Type B pancreatic cell (in vitro differentiated cells): Measurements from ENCODE around the gene EIF4G3. TPM values are rescaled to one million over a fixed set of nuclear protein-coding genes. Genes with fewer than 3 reads are reported as not detected.

Source experiments
- DNase-seq: peaks from one replicate; pipeline ENCODE4 v3.0.0; 2021; ENCODE audit warnings: mixed read lengths; ENCODE audit not compliant: unreplicated experiment; ENCODE audit errors: extremely low spot score
- H3K27ac Mint-ChIP-seq: 2 replicates; pipeline ENCODE4 v1.8.0; 2021; ENCODE audit warnings: mild to moderate bottlenecking, mixed read lengths
- H3K27me3 Mint-ChIP-seq: 2 replicates; pipeline ENCODE4 v1.8.0; 2021; ENCODE audit warnings: mixed read lengths
- H3K36me3 Mint-ChIP-seq: 2 replicates; pipeline ENCODE4 v1.8.0; 2021; ENCODE audit warnings: mixed read lengths
- H3K4me1 Mint-ChIP-seq: one replicate; pipeline ENCODE4 v1.8.0; 2021; ENCODE audit warnings: mixed read lengths; ENCODE audit not compliant: unreplicated experiment
- H3K4me3 Mint-ChIP-seq: 2 replicates; pipeline ENCODE4 v1.8.0; 2021; ENCODE audit warnings: mild to moderate bottlenecking, mixed read lengths
- H3K9me3 Mint-ChIP-seq: 2 replicates; pipeline ENCODE4 v1.8.0; 2021; ENCODE audit warnings: mixed read lengths
- total RNA-seq: library from RNA; stranded (reverse); gene quantifications from 2 replicates; pipeline ENCODE4 v1.2.1, GENCODE V29; 2021; ENCODE audit warnings: low replicate concordance
- TF ChIP-seq, protein P1 (sequence below): fragments of 200-600 bp; sonication (generic); conservative IDR thresholded peaks from 2 replicates; pipeline ENCODE4 v1.5.0; 2021; ENCODE audit warnings: antibody characterized with exemption, mild to moderate bottlenecking

Gene EIF4G3
- total RNA-seq, 1 donor from 2014 or later: 71.5 TPM

DNA sequence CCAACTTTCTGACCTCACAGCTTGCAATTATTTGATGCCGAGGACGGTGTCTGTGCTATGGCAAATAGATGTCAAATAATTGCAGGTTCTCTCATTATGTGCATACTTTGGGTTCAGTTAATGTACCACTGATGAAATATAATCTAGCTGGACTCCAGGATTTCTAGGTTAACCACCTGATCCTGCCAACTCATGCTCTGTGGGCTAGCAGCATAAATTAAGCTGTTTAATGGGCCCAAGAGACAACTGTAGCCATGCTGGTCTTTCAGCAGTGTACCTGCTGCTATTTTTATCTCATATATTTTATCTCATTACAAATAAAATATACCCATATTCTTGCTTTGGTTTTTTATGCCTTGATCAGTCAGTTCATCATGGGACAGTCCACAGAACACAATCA, 346.3 kb downstream of the EIF4G3 start:
- H3K4me3 Mint-ChIP-seq: no peak overlapping the region
- H3K36me3 Mint-ChIP-seq: peaks cover 36% of the 10 kb centered on the region
- H3K27ac Mint-ChIP-seq: no peak overlapping the region
- no peak for DNase-seq
- H3K4me1 Mint-ChIP-seq: no peaks in the 10 kb centered on the region
- no peaks in the 10 kb centered on the region for H3K27me3 Mint-ChIP-seq
- TF ChIP-seq, protein P1, sequence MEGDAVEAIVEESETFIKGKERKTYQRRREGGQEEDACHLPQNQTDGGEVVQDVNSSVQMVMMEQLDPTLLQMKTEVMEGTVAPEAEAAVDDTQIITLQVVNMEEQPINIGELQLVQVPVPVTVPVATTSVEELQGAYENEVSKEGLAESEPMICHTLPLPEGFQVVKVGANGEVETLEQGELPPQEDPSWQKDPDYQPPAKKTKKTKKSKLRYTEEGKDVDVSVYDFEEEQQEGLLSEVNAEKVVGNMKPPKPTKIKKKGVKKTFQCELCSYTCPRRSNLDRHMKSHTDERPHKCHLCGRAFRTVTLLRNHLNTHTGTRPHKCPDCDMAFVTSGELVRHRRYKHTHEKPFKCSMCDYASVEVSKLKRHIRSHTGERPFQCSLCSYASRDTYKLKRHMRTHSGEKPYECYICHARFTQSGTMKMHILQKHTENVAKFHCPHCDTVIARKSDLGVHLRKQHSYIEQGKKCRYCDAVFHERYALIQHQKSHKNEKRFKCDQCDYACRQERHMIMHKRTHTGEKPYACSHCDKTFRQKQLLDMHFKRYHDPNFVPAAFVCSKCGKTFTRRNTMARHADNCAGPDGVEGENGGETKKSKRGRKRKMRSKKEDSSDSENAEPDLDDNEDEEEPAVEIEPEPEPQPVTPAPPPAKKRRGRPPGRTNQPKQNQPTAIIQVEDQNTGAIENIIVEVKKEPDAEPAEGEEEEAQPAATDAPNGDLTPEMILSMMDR: no peak
- no peaks in the 10 kb centered on the region for H3K9me3 Mint-ChIP-seq

DNA sequence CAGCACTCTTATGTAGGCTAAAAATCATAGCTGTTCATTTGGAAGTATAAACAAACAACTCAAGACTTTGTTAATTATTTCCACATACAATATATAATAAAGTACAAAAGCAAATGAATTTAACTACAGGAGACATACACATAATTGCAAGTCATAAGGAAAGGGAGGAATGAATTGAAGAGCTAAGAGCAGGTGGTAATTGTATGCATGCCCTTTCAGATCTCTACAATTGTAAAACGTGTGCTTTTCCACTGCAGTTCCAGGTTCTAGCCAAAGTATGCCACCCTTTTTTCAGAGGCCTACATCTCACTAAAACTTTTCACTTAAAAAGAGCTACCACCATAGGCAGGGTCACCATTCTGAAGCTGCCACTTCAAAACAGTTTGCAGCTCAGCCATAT, 346.8 kb downstream of the EIF4G3 start:
- peaks cover 31% of the 10 kb centered on the region for H3K36me3 Mint-ChIP-seq
- no peak overlapping the region for H3K27ac Mint-ChIP-seq
- no peaks in the 10 kb centered on the region for H3K9me3 Mint-ChIP-seq

DNA sequence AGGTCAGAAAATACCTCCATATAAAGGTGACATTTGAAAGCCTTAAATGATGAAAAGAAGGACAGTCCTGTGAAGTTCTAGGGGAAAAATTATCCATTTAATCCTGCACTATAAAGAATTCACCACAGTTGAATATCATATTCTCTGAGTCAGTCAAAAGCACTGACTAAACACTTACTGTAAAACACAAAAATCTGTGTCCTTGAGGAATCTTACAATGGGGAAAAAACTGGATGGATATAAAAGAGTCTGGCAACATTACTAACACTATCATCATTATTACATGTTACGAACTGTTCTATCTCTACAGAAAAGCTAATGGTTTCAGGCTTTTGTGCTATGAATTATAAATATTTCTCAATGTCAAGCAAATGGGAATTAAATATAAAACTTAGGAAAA, 347.2 kb downstream of the EIF4G3 start:
- peaks cover 27% of the 10 kb centered on the region for H3K36me3 Mint-ChIP-seq
- no peaks in the 10 kb centered on the region for H3K27me3 Mint-ChIP-seq
- H3K4me1 Mint-ChIP-seq: no peaks in the 10 kb centered on the region
- TF ChIP-seq, protein P1: no peak
- H3K4me3 Mint-ChIP-seq: no peak overlapping the region
- no peak overlapping the region for H3K27ac Mint-ChIP-seq
- no peak for DNase-seq
- H3K9me3 Mint-ChIP-seq: no peaks in the 10 kb centered on the region

More for the DNA sequence above, 346.8 kb downstream of the EIF4G3 start:
- no peak overlapping the region for H3K4me3 Mint-ChIP-seq
- no peak for DNase-seq
- TF ChIP-seq, protein P1: no peak
- no peaks in the 10 kb centered on the region for H3K4me1 Mint-ChIP-seq
- no peaks in the 10 kb centered on the region for H3K27me3 Mint-ChIP-seq

DNA sequence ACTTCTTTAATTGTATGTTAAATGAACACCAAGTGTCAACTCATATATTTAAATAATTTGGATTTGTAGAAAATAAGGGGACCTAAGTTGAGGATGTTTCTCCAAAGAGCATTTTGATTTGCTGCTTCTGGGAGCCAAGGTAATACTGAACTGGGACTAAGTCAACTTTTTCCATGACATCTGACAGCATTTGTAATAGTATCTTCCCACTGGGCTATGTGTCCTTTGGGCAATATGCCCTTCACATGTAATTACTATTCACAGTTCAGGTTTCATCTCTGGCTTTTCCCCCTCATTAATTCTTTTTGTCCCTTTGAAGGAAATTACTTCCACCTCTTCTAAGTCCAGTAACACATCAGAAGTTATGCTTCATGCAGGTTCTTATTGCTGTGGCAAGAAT, 352.9 kb downstream of the EIF4G3 start:
- H3K36me3 Mint-ChIP-seq: peaks cover 41% of the 10 kb centered on the region
- H3K27me3 Mint-ChIP-seq: no peaks in the 10 kb centered on the region
- no peaks in the 10 kb centered on the region for H3K9me3 Mint-ChIP-seq
- no peaks in the 10 kb centered on the region for H3K4me1 Mint-ChIP-seq
- no peak overlapping the region for H3K27ac Mint-ChIP-seq
- TF ChIP-seq, protein P1: no peak
- no peak for DNase-seq
- H3K4me3 Mint-ChIP-seq: no peak overlapping the region

DNA sequence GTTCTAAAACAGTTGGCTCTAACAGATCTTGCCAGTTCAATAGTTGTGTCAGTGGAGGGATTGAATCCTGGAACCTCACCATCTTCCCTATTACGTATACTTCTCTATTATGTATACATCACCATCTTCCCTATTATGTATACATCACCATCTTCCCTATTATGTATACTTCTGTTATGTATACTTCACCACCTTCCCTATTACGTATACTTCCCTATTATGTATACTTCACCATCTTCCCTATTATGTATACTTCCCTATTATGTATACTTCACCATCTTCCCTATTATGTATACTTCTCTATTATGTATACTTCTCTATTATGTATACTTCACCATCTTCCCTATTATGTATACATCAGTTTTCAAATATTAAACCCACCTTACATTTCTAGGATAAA, 355.2 kb downstream of the EIF4G3 start:
- no peak overlapping the region for H3K27ac Mint-ChIP-seq
- H3K27me3 Mint-ChIP-seq: no peaks in the 10 kb centered on the region
- TF ChIP-seq, protein P1: no peak
- DNase-seq: no peak
- no peaks in the 10 kb centered on the region for H3K9me3 Mint-ChIP-seq
- H3K4me1 Mint-ChIP-seq: no peaks in the 10 kb centered on the region
- peaks cover 39% of the 10 kb centered on the region for H3K36me3 Mint-ChIP-seq
- no peak overlapping the region for H3K4me3 Mint-ChIP-seq

DNA sequence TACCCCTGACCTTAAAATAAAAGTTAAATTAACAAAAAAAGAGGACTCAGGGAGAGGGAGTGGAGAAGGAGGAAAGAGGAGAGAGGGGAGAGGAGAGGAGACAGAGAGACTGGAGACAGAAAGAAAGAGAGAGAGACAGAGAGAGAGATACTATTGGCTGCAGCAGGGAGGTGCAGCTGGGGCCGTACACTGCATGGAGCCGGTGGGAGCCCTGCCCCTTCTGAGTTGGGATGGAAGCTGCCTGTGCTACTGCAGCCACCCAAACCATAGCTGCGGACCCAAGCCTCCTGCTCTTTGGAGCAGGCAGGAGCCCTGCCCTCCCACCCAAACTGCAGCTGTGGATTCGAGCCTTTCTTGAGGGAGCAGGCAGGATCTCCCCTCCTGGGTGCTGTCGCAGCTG, 356.9 kb downstream of the EIF4G3 start:
- H3K27me3 Mint-ChIP-seq: no peaks in the 10 kb centered on the region
- TF ChIP-seq, protein P1: no peak
- DNase-seq: no peak
- no peaks in the 10 kb centered on the region for H3K9me3 Mint-ChIP-seq
- peaks cover 34% of the 10 kb centered on the region for H3K36me3 Mint-ChIP-seq
- H3K4me1 Mint-ChIP-seq: no peaks in the 10 kb centered on the region
- H3K27ac Mint-ChIP-seq: no peak overlapping the region
- no peak overlapping the region for H3K4me3 Mint-ChIP-seq
